GM19099 (cell line): ENCODE data around the gene EIF4E3.

Experiments
- POLR2A ChIP-seq: IDR thresholded peaks from 3 replicates; pipeline ENCODE4 v1.6.1; 2011; ENCODE audit warnings: low read depth; ENCODE audit not compliant: insufficient read length; ENCODE audit errors: extremely low read depth

The EIF4E3 gene

DNA sequence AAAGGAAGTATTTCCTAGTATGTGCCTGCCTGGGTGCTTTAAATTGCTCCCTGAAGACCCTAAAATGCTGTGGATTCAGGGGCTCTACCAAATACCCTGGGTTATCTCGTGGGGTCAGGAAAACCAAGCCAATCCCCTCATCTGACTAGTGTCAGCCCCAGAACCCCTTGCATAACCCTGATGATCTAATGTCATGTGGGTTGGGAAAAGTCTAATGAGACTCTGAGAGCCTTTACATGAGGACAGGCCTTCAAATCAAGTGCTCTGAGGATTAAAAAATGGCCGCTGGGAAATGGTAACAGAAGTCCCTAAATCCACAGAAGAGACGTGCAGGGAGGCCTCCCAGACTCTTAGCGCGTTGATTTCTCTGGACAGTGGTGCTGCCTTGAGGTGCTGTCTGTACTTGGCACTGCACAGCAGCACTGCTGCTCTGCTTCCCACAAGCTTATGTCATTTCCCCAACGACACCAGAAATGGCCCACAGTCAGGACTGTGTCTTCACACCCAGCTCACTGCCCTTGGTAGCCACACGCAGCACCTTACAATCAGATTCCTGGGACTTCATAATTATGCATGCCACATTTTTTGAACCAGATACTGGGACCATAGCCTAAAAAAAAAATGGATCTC, 16.6 kb downstream of the EIF4E3 start:
- TF ChIP-seq POLR2A: no peak

DNA sequence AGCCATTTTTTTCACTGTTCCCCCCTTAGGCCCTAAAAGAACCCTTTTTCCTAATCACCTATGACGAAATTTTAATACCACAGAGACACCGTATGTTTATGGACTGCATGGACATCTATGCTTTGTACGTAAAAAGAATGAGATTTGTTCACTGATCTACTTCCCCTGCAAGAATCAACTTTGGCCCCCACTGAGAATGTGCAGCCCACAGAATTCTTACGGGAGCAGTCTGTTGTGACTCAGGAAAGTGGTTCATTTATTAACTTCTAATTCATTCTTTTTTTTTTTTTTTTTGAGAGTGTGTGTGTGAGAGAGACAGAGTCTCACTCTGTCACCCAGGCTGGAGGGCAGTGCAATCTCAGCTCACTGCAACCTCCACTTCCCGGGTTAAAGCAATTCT, 17.6 kb downstream of the EIF4E3 start:
- no peak for TF ChIP-seq POLR2A

DNA sequence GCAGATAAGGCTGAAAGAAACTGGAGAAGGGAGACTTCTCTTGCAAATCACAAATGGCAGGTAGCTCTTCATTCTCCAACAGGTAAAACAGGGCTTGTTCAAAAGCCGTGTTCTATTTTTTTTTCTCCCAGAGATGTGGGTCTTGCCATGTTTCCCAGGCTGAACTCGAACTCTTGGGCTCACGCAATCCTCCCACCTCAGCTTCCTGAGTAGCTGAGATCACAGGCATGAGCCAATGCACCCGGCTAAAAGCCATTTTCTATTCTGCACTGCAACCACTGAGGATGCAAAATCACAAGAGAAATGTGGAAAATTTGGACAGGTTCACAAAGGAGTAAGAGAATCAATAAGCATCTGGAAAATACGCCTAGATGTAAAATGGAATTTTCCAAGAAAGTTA, 19.5 kb downstream of the EIF4E3 start:
- TF ChIP-seq POLR2A: no peak

DNA sequence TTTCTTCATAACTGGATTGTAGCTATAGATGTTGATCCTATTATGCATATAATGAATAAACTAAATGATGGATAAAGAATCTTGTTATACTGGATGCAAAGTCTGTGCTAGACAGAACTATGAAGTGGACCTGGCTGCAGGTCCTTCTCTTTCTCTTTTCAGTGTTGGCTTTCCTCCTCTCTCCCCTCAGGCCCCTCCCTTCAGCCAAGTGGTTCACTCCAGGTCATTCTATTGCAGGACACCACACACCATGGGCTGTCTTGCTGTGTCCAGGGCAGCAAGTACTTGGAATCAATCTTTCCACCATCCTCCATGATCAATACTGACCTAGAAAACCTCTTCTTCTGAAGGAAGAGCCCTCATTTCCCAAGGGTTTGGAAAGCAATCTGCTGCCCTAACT, 20.3 kb downstream of the EIF4E3 start:
- no peak for TF ChIP-seq POLR2A

DNA sequence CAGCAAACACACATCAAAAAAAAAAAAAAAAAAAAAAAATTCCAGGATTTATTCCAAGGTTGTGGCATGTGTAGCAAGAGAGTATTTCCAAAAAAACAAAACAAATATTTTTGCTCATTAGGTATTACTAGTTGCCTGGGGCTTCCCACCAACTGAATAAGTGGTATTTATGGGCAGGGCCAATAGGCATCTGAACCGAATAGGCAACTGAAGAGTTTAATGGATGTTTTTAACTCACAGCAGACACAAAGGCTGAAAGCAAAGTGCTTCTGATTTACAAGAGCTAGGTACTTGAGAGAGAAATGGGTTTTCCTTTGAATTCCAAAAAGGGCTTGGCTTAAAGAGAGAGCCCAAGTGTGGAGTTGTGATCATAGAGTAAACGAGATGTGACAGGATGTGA, 21.4 kb downstream of the EIF4E3 start:
- TF ChIP-seq POLR2A: no peak

DNA sequence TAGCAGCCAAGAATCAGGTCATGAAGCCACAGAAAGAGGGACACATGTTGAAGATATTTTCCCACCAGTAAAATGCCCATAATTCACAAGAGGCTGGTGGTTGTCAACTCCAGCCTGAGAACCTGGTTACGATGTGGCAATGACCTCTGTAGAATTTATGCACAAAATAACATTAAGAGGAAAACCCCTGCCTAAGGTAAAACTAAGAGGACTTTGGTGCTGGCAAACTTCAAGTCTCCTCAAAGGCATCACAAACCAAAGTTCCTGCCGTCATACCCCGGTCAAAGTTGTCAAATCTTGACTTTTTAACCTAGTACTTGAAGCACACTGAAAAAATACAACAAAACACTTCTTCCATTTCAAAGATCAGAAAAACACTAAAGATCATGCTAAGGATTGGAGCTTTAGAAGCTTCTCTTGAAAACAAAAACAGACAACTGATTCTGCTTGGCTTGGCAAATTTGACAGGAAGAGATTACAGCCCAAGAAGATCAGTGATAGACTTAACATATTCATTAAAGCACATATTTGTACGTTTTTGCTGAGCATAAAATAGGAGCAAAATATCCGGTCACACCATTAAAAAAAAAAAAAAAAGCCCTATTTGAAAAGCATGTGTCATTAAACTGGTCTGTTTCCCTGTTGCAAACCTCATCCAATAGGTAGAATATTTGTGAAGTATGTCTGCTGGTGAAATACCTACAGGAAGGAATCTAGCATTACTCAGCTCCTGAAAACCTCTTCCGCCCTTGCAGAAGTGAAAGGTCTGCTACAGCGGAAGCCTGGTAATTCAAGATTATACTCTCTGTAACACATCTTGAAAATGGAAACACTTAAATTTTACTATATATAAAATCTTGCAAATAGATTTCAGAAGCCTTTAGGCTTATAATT, 22.8 kb downstream of the EIF4E3 start:
- TF ChIP-seq POLR2A: no peak

DNA sequence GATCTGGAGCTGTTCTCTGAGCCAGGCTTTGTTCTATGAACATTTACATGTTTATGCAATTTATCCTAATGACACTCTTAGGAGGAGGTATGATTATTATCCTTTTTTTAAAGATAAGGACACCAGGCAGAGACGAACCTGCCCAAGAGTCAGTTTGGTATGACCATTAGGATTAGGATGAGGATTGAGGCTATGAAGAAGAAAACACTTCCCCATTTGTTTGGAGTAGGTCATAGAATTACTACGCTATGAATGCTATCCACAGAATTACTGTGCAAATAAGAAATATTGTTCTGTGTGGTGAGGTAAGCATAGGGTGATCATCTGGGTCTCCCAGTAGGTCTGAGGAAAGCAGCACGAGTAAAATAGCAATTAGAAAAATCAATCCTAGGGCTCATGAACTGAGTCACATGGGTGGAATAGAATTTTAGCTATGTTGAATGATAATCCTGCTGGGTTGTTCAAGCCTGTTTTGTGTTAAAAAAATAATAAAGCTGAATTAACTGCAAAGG, 23.9 kb downstream of the EIF4E3 start:
- TF ChIP-seq POLR2A: no peak

DNA sequence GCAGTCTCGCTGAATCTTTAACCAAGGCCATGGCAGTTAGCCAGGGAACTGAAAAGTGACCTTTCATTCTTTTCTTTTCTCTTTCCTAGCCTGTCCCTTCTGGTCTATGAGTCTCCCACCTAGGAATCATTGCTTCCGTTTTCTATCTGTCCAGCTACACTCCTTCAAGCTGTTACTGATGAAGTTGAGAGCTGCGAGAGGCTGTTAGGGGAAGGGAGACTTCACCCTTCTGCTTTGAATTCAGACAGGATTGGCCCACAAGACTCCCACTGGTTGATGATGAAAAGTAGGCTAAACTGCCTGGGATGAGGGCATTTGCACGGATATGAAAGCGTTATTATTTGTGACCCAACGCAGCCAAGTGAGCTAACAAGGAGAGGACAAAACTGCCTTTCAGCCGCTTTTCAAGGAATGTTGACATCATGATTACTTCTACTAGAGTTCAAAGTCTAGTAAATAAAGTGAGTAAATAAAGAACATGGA, 30.2 kb downstream of the EIF4E3 start:
- TF ChIP-seq POLR2A: no peak

DNA sequence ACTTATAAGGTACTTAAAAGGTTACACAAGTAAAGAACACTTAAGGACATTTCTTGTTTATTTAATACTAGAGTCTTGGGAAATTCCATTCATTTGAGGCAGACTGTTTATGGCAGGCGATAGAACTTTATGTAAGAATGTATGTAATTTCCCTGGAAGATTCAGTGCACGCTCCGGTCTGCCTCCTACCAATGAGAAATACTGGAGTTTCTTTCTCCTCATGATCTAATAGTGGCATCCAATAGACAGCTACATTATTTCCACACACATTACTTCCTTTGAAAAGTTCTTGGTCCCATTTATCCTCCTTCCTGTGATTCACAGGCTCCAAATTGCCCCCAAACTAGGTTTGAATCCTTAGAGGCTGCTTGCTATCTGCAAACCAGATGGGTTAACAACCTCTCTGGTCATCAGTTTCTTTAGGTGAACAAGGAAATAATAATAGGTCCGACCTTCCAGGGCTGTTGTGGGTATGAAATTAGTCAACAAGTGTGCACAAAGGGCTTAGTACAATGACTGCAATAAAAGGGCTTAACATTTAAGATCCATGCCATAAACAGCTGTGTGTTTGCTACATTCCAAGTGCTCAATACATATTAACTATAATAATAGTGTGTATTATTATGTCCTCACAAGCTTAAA, 30.7 kb downstream of the EIF4E3 start:
- TF ChIP-seq POLR2A: no peak

DNA sequence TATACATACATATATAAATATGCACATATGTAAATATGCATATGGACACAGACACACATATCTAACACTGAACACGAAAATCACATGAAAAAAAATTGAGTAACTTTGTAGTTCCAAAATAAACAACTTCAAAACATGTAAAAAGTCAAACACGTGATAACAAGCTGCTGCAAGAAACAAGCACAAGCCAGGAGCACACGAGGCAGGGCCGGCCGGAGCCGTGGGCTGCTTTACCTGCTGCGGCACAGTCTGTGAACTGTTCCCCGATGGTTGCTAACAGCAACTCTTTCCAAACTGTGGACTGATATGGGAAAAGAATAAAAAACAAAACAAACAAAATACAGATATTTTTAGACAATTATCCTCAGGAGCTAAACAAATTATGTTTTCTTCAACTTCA, 31.6 kb downstream of the EIF4E3 start:
- no peak for TF ChIP-seq POLR2A

DNA sequence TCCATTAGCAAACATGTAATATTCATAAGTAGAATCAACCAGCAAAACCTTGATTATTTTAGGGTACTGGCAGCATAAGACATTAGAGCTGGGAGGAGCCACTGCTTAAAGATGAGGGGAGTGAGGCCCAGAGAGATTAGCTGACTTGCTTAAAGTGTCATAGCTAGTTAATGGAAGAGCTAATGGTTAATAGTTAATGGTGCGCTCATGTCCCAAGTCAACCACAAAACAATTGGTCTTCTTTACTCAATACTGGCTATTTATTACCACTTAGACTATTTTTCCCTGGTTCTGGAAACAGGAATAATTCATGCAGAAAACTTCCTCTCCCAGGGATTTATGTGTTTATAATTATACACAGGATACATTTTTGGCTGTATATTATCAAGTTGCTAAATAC, 33.1 kb downstream of the EIF4E3 start:
- no peak for TF ChIP-seq POLR2A

DNA sequence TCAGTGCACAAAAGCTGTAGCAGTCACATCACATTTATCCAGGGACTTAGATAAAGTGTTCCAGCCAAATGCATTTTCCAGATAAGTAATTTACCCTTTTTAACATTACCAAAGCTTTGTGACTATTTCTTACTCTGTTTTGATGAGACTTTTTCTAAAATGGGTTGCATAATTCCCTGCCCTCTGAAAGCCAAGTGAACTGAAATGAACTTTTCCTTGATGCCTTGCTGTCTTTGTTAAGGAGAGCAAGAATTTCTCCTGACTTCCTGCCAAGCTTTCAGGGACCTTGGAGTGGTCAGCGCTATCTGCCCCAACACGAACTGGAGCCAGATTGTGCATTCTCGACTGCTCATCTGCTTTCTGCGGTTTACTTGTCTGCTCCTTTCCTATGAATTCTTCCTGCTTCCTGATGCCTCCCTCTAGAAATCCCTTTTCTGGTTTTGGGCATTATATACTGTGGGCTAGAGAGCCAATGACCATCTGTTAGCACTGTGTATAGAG, 34.8 kb downstream of the EIF4E3 start:
- no peak for TF ChIP-seq POLR2A

DNA sequence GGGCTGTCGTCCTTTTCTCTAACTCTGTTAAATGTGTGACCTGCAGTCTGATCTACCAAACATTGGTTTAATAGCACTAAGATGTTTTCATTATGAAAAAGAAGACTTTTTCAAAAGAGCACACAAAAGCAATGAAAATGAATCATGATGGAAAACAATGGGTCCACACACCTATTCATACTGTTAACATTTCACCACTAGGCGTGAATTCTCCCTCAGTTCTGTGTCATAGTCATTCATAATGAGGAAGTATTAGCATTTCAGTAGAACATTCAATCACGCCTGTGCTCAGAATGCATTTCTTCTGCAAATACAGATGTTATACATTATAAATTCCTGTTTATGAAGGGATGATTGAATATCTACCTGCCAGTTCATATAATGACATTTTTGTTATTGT, 35.9 kb downstream of the EIF4E3 start:
- TF ChIP-seq POLR2A: no peak

DNA sequence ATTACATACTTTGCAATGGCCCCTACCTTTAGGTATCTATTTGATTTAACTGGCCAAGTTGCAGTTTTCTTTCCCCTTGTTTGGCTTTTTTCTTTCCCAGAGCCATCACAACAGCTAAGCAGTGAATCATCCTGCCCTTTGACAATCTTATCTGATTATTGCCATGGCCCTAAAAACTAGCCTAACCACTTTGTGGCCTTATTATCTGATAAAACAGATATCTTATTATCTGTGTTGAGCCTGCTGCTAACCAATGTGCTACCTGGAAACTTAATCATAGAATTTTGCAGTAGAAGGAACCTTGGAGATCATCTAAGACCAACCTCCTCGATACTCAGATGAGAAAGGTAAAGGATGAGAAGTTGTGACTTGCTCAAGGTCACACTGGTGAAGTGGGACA, 37.1 kb downstream of the EIF4E3 start:
- no peak for TF ChIP-seq POLR2A

DNA sequence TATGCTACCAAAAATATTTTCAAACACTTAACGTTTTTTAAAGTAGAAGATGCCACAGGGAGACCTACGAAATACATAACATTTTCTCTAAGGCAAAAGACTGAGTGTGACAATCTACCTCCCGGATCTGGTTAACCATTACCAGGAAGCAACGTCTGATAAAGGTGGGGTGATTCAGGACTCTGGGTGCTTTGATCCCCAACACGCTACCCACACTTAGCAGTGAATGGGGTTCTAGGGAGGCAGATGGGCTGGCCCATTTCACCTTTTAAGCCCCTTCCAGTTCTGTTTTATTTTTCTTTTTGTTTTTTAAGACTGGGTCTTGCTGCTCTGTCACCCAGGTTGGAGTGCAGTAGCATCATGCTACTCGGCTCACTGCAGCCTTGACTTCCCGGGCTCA, 39.5 kb downstream of the EIF4E3 start:
- TF ChIP-seq POLR2A: no peak
